Measurements from ENCODE around the gene EQTN. TPM values are rescaled to one million over a fixed set of nuclear protein-coding genes. Genes with fewer than 3 reads are reported as not detected.

EQTN gene
- under 1 TPM in 2 of 3 donors, not detected in 1; 0.31 to 0.77 TPM for polyA plus RNA-seq (ENCODE audit: insufficient read length in 3 of 3)
- long read RNA-seq, donor 1 = 0 reads
- long read RNA-seq, donor 2 = 0 reads
- long read RNA-seq, donor 3 = 0 reads
- long read RNA-seq, donor 4 = 0 reads
- long read RNA-seq, donor 5 = 0 reads
- long read RNA-seq, donor 6 = 0 reads
- long read RNA-seq, donor 7 = 0 reads
- long read RNA-seq, donor 8 = 0 reads
- long read RNA-seq, donor 9 = 0 reads
- long read RNA-seq, donor 10 = 0 reads
- long read RNA-seq, donor 11 = 0 reads
- long read RNA-seq, donor 12 = 0 reads
- long read RNA-seq, donor 13 = 0 reads
- long read RNA-seq, donor 14 = 0 reads
- long read RNA-seq, donor 15 = 0 reads
- long read RNA-seq, donor 16 = 0 reads

DNA sequence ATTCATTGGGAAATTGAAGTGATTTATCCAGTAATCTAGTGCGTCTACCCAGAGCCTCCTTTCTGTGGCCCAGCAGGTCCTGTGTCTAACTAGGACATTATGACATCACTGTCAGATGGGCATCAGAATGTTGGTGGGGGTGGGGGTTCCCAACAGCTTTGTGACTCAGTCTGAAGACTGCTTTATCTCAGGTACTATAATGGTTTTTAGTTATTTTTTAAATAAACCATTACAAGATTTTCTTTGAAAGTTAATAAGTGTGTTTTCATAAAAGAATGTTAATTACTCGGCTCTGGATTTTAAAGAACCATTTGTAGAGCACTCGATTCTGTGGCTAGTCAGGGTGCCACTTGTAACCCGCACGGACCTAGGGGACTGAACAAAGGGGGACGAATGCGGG, at the start of gene EQTN:
TSS of gene EQTN (minus strand) at position 101 of the 400 bp plus-strand sequence. CDS start at position 6, 95 bp downstream.
- DNase-seq = no peak

DNA sequence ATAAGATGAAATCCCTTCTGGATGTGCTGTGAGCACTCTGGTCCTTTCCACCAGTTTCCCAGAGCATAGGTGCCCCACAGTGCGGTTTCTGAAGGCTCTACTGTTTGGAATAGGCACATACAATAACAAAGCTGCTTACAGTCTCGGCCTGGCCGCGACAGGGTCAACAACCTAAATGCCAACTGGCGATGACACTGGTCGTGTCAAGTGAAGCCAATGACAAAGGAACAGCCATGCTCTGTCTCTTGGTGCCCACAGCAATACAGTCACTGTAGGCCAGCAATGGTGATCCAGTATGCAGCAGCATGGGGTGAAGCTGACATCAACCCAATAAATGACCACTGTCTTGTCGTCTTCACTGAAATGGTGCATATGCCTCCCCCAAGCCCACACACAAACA, 47.8 kb upstream of the EQTN start:
- no peak for DNase-seq

GRCh38 chr9:27341545-27342294, 44.8 kb upstream of the EQTN start:
- DNase-seq = no peak

DNA sequence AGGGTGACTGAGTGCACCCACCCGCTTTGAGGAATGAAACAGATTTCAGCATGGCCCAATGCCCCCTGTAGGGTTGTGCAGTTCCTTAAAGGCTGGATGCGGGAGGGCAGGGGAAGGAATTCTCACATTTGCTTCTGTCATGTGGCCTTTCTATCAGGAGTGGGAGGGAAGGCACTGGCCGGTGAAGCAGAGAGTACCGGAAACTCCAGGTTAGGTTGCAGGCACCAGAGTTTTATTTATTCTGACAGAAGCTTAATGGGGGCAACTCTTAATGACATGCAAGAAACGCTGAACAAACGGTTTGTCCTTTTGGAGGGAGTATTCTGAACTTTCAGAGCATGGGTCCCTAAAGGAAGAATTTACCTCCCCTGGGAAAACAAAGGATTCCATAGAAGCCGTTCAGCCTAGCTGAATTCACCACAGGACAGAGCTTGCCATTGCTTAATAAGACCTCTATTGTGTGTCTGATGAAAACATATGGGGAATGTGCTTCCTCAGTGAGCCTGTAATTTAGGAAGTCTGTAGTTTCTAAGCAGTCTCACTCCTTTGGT, 44.1 kb upstream of the EQTN start:
- peak; percentile 86 for DNase-seq

DNA sequence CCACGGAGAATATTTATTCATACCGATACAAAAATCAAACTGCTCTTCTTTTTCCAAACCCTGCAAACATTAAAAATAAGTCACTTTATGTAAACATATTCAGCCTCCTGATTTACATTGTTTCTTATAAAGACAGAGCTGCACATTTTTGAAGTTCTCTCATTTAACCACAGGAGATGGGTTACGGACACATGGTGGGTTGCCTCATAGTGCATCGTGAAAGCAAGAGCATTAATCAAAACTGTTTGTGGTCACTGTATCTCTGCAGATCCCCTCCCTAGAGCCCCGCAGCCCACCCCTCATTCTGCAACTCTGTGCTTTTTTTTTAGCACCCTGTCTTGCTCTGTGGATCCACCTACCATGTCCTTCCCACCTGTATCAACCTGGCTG, 43.3 kb upstream of the EQTN start:
- DNase-seq = no peak

DNA sequence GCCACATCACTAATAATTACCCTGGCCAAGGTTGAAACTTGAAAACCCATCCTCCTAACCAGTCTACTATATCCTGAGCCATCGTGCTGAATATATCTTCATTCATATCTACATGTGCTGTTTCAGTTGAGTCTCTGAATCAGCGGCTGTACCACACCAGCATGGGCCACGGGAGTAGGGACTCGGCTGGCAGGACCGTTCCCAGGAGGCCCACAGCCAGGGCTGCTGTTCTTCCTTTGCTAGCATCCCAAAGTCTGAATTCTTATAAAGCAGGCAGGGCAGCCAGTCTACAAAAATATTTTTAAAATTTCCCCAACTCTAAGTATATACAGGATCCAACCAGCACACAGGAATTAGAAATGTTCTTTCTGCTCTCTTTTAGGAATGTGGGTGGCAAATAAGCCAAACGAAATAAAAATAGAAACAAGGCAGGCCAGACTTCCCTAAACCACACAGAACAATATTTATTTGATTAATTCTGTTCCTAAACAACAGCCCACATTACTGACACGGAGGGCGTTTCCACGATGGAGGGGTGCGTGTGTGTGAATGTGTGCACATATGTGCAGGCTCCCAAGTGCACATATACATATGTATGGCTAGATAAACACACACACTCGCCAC, 42.8 kb upstream of the EQTN start:
- no peak for DNase-seq

DNA sequence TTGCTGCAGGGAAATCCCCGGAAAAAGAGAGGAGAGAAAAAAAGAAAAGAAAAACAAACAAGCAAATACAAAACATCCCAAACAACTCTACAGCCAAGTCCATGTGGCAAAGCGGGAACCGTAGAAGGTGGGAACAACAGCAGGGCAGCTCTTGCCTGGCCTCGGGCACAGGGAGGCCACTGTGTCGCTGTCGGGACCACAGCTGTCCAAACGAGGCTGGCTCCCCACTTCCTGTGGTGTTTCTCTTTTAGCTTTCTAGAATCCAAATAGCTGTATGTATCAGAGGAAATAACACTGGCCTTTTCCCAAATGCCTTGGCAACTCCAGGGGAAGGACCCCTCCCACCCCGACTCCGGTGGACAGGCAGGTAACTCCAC, 41.6 kb upstream of the EQTN start:
- DNase-seq = no peak

- no peak for DNase-seq
Measured at GRCh38 chr9:27337833-27338526, 41.0 kb upstream of the EQTN start.

DNA sequence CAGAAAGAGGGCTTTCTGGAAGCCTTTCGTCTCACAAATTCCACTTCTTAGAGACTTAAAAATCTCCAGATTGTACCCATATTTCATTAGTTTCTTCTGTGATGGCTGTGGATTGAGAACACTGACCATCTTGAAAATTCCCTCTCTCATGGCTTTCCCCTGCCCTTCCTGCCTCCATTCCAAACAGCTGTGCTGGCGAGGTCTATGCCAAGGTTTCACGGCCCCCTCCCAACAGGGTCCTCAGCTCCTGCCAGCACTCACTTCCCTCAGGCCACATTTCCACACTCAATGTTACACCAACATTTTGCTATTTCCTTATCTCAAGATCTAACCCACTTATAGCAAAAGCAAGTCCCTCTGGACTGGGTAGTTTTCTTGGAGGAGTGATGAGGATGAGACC, 40.3 kb upstream of the EQTN start:
- DNase-seq = no peak

- DNase-seq = no peak
Measured at GRCh38 chr9:27336829-27337228, 39.9 kb upstream of the EQTN start.

DNA sequence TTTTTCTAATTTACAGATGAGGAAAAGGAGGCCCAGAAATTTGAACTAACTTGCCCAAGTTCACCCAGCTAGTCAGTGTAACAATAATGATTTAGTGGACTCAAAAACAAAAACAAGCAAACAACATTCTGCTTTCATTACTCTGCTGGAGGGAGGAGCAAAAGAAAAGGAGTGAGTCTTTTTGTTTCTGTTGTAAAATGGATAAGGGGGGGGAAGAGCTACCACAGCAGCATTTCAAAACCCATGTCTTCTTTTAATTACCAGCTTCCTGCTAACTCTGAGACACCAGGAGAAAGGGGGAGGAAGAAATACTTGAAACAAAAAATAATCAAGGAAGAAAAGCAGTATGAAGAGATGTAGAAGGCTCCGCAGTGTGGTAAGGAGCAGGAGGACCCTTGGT, 39.2 kb upstream of the EQTN start:
- no peak for DNase-seq

- no peak for DNase-seq
Measured at GRCh38 chr9:27335075-27335474, 38.1 kb upstream of the EQTN start.

DNA sequence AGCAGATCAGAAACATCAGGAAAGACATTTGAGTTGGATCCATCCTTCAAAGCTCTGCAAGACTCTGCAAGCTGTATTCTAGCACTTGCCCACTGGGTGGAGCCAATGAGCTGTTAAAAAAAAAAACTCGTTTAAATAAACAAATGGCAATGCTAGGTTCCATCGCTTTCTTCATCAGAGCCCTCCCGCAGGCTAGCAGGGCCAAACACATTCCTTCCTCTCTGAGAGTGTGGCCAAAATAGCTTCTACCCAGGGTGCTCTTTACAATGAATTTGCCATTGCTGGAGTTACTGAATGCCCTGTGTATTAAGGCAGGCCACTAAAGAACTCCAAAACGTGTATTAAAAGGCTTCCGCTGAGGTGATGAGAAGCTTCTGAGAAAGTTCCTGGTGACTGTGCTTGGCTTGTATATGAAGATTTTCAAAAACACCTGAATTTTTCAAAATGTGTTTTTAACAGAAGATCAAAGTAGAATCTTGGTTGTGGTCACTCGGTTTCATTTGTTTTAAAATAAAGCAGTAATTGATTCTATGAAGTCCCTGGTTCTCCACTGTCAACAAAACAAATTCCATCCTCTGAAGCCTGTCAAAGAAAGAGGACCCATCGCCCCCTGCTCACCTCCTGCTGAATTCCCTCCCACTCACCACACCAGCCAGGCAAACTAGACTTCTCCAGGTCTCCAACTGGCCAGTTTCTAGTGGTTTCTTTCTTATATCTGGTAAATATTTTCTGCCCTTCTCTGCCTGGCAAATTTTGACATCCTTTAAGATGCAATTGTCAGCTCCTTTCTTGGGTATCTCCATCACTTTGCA, 36.5 kb upstream of the EQTN start:
- DNase-seq = peak; percentile 81

DNA sequence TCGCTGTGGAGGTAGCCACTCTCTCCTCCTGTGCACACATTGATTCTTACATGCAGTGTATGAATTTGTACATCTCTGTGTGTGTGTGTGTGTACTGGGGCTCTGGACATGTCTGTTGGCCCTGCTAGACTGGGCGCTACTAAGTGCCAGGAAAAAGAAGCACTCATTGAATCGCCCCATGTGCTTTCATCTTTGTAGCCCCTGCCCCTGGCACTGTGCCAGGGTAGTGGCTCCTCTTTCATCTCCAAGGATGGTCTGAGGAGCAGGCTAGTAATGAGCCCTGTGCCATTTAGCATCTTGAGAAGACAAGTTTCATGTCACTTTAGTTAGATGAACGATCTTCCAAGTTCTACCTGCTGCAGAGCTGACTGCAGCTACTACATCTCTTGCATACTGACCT, 34.4 kb upstream of the EQTN start:
- no peak for DNase-seq

- DNase-seq = no peak
Measured at GRCh38 chr9:27329291-27329690, 32.3 kb upstream of the EQTN start.

GRCh38 chr9:27328483-27328882, 31.5 kb upstream of the EQTN start:
- no peak for DNase-seq

DNA sequence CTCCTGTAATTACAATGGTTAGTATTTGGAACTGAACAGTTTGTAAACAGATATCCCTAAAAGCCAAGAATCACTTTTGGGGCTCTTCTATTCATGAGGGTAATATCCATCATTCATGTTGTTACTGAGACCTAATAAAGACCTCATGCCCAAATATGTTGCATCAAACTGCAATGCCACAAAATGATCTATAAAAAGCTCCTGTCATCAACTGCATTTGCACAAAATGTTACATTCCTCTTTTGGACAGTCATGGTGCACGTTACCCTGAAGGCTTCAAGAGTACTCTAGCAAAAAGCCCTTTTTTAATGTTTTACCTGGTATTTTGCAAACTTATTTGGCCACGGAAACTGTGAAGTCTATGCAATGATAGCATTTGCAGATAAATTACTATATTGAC, 14.2 kb upstream of the EQTN start:
- no peak for DNase-seq

DNA sequence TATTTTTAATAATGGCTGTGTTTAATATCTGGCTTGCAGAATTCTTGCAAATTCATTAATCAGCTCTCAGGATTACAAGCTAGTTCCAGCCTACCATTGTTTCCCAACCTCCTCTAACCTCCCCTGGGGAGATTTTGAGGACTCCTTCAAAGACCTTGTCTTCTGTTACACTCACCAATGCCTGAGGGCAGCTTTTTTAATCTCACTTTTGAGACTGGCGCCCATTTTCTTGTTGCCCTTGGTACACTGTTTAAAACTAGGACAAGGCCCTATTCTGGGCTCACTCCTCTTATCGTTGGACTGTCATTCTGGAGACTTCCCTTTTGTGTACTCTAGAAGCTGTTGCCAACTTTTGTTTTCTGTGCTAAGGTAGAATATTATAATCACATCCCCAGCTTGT, 13.6 kb upstream of the EQTN start:
- no peak for DNase-seq

GRCh38 chr9:27308691-27309390, 11.9 kb upstream of the EQTN start:
- DNase-seq = no peak

GRCh38 chr9:27304521-27304920, 7.6 kb upstream of the EQTN start:
- DNase-seq = no peak

DNA sequence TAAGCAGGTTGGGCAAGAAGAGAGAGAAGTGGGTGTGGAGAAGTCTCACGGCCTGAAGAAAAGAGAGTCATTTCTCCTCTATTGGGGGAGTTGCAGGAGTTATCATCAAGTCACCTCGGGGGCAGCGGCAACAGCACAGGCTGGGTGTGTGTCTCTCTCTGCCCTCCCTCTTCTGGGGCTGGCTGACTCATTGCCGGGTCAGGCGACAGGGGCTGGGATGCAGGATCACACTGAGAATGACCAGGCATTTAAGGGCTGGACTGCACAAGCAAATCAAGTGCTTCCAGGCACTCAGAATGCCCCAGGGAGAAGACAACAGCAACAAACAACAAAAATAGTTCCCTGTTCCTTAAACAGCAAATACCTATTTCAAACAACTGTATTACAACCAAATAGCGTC, 6.3 kb upstream of the EQTN start:
- no peak for DNase-seq
